ENCODE measurements around the gene PCDHGA12. TPM values are rescaled to one million over a fixed set of nuclear protein-coding genes. Genes with fewer than 3 reads are reported as not detected.
"Not testable (repeated sequence)": the region's sequence is repeated elsewhere in the genome, so short reads cannot be mapped to it uniquely, and the experiment has no call there.

PCDHGA12 gene
- total and polyA plus RNA-seq, 4 donors, result 0.75 to 18.8 (median 5.2) TPM

DNA sequence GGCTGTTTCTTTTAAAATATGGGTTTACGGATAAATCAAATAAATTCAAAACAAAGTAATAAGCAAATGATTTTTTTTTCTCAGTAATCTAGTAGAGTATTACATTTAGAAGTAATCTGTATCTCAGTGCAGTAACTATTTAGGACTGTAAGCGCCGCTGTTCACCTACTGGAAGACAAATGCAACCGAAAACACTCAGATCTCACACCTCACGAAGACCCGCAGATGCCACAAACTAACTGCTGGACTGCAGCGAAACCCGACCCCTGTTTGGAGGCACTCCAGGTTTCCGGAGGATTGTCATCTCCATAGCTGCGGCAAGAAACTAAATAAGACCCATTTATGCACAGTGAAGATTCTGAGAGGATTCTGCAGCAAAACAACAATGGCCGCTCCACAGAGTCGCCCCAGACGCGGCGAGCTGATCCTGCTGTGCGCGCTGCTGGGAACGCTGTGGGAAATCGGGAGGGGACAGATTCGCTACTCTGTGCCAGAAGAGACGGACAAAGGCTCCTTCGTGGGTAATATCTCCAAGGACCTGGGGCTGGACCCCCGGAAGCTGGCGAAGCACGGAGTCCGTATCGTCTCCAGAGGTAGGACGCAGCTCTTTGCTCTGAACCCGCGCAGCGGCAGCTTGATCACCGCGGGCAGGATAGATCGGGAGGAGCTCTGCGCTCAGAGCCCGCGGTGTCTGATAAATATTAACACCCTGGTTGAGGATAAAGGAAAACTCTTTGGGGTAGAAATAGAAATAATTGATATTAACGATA is 37.7 kb upstream of the PCDHGA12 start, which contains the start of gene PCDHGA8:
Gene PCDHGA8 (plus strand): TSS at position 205 of the 770 bp plus-strand sequence. CDS start 181 bp downstream, at position 386.
- 21 to 27% methylated on average over 38 of the region's 38 CpGs for WGBS, 2 donors
- Histone ChIP-seq H3K27me3 (ENCODE audit: control insufficient read depth in 1 of 2, insufficient read depth in 2 of 2, low read length in 1 of 2) (no peaks in the 10 kb centered on the region), H3K4me1 (ENCODE audit: control insufficient read depth in 1 of 2, insufficient read depth in 2 of 2, low read length in 2 of 2) (no peaks in the 10 kb centered on the region), H3K9me3 (ENCODE audit: control insufficient read depth, low read length) (peaks cover 34% of the 10 kb centered on the region), H3K4me3 (ENCODE audit: low read length in 2 of 2) (no peak within 1 kb of the TSS), H3K27ac (ENCODE audit: low read depth in 1 of 2, low read length in 2 of 2) (no peak within 1 kb of the TSS), H3K36me3 (ENCODE audit: control insufficient read depth in 1 of 2, insufficient read depth in 2 of 2, low read length in 1 of 2) (no peaks in the 10 kb centered on the region)
- intact Hi-C loops (cut with DNase I), result no loop called here
- no peak for ATAC-seq (ENCODE audit: low FRiP score)
- peak in 1 of 2 donors; percentile 67 for DNase-seq

GRCh38 chr5:141393267-141393666 is 37.0 kb upstream of the PCDHGA12 start:
- DNase-seq (no peak), ATAC-seq (ENCODE audit: low FRiP score) (no peak)
- intact Hi-C loops (cut with DNase I), result no loop called here
- H3K4me3 ChIP-seq (ENCODE audit: low read length in 2 of 2), result no peak overlapping the region
- peaks cover 34% of the 10 kb centered on the region for H3K9me3 ChIP-seq (ENCODE audit: control insufficient read depth, low read length)
- no peaks in the 10 kb centered on the region for H3K27me3 ChIP-seq (ENCODE audit: control insufficient read depth in 1 of 2, insufficient read depth in 2 of 2, low read length in 1 of 2)
- no peaks in the 10 kb centered on the region for H3K4me1 ChIP-seq (ENCODE audit: control insufficient read depth in 1 of 2, insufficient read depth in 2 of 2, low read length in 2 of 2)
- H3K27ac ChIP-seq (ENCODE audit: low read depth in 1 of 2, low read length in 2 of 2), result no peak overlapping the region
- H3K36me3 ChIP-seq (ENCODE audit: control insufficient read depth in 1 of 2, insufficient read depth in 2 of 2, low read length in 1 of 2), result no peaks in the 10 kb centered on the region
- WGBS, 2 donors, result 33 to 35% methylated on average over 21 of the region's 21 CpGs

GRCh38 chr5:141394401-141395187 is 35.7 kb upstream of the PCDHGA12 start:
- H3K27ac ChIP-seq (ENCODE audit: low read depth in 1 of 2, low read length in 2 of 2); intact Hi-C loops (cut with DNase I); H3K4me1 ChIP-seq (ENCODE audit: control insufficient read depth in 1 of 2, insufficient read depth in 2 of 2, low read length in 2 of 2); ATAC-seq (ENCODE audit: low FRiP score); H3K4me3 ChIP-seq (ENCODE audit: low read length in 2 of 2); H3K27me3 ChIP-seq (ENCODE audit: control insufficient read depth in 1 of 2, insufficient read depth in 2 of 2, low read length in 1 of 2); H3K36me3 ChIP-seq (ENCODE audit: control insufficient read depth in 1 of 2, insufficient read depth in 2 of 2, low read length in 1 of 2): not testable (repeated sequence)
- DNase-seq, result peak in 1 of 2 donors; percentile 56
- WGBS, 2 donors, result 27 to 32% methylated on average over 40 to 46 of the region's 53 CpGs
- peaks cover 30% of the 10 kb centered on the region for H3K9me3 ChIP-seq (ENCODE audit: control insufficient read depth, low read length)

GRCh38 chr5:141397756-141398551 is 32.4 kb upstream of the PCDHGA12 start, which contains the start of gene PCDHGB5:
PCDHGB5 (plus strand) TSS chr5:141397947; CDS start chr5:141398128, 181 bp downstream.
- H3K4me3 ChIP-seq (ENCODE audit: low read length in 2 of 2); H3K4me1 ChIP-seq (ENCODE audit: control insufficient read depth in 1 of 2, insufficient read depth in 2 of 2, low read length in 2 of 2); H3K27me3 ChIP-seq (ENCODE audit: control insufficient read depth in 1 of 2, insufficient read depth in 2 of 2, low read length in 1 of 2); H3K36me3 ChIP-seq (ENCODE audit: control insufficient read depth in 1 of 2, insufficient read depth in 2 of 2, low read length in 1 of 2); intact Hi-C loops (cut with DNase I); H3K27ac ChIP-seq (ENCODE audit: low read depth in 1 of 2, low read length in 2 of 2): not testable (repeated sequence)
- H3K9me3 ChIP-seq (ENCODE audit: control insufficient read depth, low read length), result peaks cover 31% of the 10 kb centered on the region
- WGBS, 2 donors, result 7 to 8% methylated on average over 20 to 25 of the region's 43 CpGs
- ATAC-seq (ENCODE audit: low FRiP score) (peak; percentile 74), DNase-seq (peak in 1 of 2 donors; percentile 70)

- Histone ChIP-seq H3K4me1 (ENCODE audit: control insufficient read depth in 1 of 2, insufficient read depth in 2 of 2, low read length in 2 of 2) (no peaks in the 10 kb centered on the region), H3K27ac (ENCODE audit: low read depth in 1 of 2, low read length in 2 of 2) (no peak overlapping the region), H3K4me3 (ENCODE audit: low read length in 2 of 2) (no peak overlapping the region), H3K36me3 (ENCODE audit: control insufficient read depth in 1 of 2, insufficient read depth in 2 of 2, low read length in 1 of 2) (no peaks in the 10 kb centered on the region), H3K9me3 (ENCODE audit: control insufficient read depth, low read length) (peaks cover 31% of the 10 kb centered on the region), H3K27me3 (ENCODE audit: control insufficient read depth in 1 of 2, insufficient read depth in 2 of 2, low read length in 1 of 2) (no peaks in the 10 kb centered on the region)
- DNase-seq (no peak), ATAC-seq (ENCODE audit: low FRiP score) (no peak)
- intact Hi-C loops (cut with DNase I), result no loop called here
- WGBS, 2 donors, result 20 to 24% methylated on average over 15 of the region's 15 CpGs
Measured at GRCh38 chr5:141398608-141399007, 31.7 kb upstream of the PCDHGA12 start.

DNA sequence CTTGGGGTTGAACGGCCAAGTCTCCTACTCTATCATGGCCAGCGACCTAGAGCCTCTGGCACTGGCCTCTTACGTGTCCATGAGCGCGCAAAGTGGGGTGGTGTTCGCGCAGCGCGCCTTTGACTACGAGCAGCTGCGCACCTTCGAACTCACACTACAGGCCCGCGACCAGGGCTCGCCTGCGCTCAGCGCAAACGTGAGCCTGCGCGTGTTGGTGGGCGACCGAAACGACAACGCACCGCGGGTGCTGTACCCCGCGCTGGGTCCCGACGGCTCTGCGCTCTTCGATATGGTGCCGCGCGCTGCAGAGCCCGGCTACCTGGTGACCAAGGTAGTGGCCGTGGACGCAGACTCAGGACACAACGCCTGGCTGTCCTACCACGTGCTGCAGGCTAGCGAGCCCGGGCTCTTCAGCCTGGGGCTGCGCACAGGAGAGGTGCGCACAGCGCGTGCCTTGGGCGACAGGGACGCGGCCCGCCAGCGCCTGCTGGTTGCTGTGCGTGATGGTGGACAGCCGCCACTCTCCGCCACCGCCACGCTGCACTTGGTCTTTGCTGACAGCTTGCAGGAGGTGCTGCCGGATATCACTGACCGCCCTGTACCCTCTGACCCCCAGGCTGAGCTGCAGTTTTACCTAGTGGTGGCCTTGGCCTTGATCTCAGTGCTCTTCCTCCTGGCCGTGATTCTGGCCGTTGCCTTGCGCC is 30.6 kb upstream of the PCDHGA12 start:
- Histone ChIP-seq H3K36me3 (ENCODE audit: control insufficient read depth in 1 of 2, insufficient read depth in 2 of 2, low read length in 1 of 2) (no peaks in the 10 kb centered on the region), H3K4me1 (ENCODE audit: control insufficient read depth in 1 of 2, insufficient read depth in 2 of 2, low read length in 2 of 2) (no peaks in the 10 kb centered on the region), H3K4me3 (ENCODE audit: low read length in 2 of 2) (no peak overlapping the region), H3K27me3 (ENCODE audit: control insufficient read depth in 1 of 2, insufficient read depth in 2 of 2, low read length in 1 of 2) (no peaks in the 10 kb centered on the region), H3K9me3 (ENCODE audit: control insufficient read depth, low read length) (peaks cover 31% of the 10 kb centered on the region), H3K27ac (ENCODE audit: low read depth in 1 of 2, low read length in 2 of 2) (no peak overlapping the region)
- 15 to 24% methylated on average over 61 of the region's 61 CpGs for WGBS, 2 donors
- ATAC-seq (ENCODE audit: low FRiP score) (no peak), DNase-seq (peak in 1 of 2 donors; percentile 70)
- intact Hi-C loops (cut with DNase I), result no loop called here

DNA sequence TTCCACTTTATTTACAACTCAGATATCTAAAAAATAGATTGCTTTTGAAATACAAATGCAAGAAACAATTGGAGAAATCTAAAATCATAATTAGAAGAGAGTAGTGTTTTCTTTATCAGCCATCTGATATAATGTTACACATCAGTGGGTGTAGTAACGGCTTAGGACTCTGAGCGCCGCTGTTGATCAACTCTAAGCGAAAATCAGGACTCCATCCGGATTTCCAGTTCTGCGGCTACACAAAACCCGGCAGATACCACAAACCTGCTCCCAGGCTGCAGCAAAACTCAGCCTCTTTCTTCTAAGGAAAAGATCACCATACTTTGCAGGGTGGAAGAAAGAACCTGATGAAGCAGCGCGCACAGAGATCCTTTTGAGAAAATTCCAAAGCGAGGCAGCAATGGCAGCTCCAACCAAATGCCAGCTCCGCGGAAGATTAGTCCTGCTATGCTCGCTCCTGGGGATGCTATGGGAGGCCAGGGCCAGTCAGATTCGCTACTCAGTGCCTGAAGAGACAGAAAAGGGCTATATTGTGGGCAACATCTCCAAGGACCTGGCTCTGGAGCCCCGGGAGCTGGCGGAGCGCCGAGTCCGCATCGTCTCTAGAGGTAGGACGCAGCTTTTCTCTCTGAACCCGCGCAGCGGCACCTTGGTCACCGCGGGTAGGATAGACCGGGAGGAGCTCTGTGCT is 27.6 kb upstream of the PCDHGA12 start, which contains the start of gene PCDHGA9:
Gene PCDHGA9 (plus strand): TSS at position 226 of the 691 bp plus-strand sequence. CDS start 175 bp downstream, at position 401.
- Histone ChIP-seq H3K4me1 (ENCODE audit: control insufficient read depth in 1 of 2, insufficient read depth in 2 of 2, low read length in 2 of 2) (no peaks in the 10 kb centered on the region), H3K4me3 (ENCODE audit: low read length in 2 of 2) (no peak within 1 kb of the TSS), H3K27me3 (ENCODE audit: control insufficient read depth in 1 of 2, insufficient read depth in 2 of 2, low read length in 1 of 2) (no peaks in the 10 kb centered on the region), H3K9me3 (ENCODE audit: control insufficient read depth, low read length) (peaks cover 35% of the 10 kb centered on the region), H3K36me3 (ENCODE audit: control insufficient read depth in 1 of 2, insufficient read depth in 2 of 2, low read length in 1 of 2) (no peaks in the 10 kb centered on the region), H3K27ac (ENCODE audit: low read depth in 1 of 2, low read length in 2 of 2) (no peak within 1 kb of the TSS)
- DNase-seq (peak in 1 of 2 donors; percentile 68), ATAC-seq (ENCODE audit: low FRiP score) (no peak)
- intact Hi-C loops (cut with DNase I), result no loop called here
- WGBS, 2 donors, result 14 to 15% methylated on average over 27 of the region's 27 CpGs

Data from aorta (tissue), 5 donors.